ENCODE measurements around the gene CRIP1.

The CRIP1 gene

DNA sequence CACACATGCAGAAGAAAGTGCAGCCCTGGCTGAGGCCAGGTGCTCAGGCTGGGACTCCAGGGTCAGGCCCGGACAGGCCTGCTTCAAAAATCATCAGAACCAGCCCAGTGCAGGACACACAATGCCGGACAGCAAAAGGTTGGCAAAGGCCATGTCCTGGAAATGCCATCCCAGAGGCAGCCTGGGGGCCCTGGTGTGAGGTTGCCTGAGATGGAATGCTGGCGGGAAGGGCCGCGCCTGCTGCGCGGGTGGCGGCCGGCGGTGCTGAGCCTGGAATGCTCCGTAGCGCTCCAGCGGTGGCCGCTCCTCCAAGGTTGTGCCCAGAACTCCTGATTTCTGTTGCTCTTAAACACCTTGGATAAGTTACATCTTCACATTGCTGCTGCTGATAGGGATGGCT lies 33.7 kb upstream of the CRIP1 start:
- no peak overlapping the region for H2AFZ ChIP-seq (ENCODE audit: low read length)
- H2BK15ac ChIP-seq (ENCODE audit: low read length), result no peak overlapping the region
- H3K36me3 ChIP-seq (replicated peaks in 1 of 2; ENCODE audit: control insufficient read depth in 2 of 2, insufficient read depth in 2 of 2, low read length in 2 of 2), result peaks cover 58 to 89% of the 10 kb centered on the region in 2 donors
- H3K4me1 ChIP-seq (ENCODE audit: control insufficient read depth in 2 of 2, insufficient read depth in 1 of 2, low read depth in 1 of 2, low read length in 2 of 2), result no peaks in the 10 kb centered on the region
- no peak overlapping the region for H2BK120ac ChIP-seq (ENCODE audit: low read depth, low read length)
- H2BK12ac ChIP-seq (ENCODE audit: low read length), result no peak overlapping the region
- H3K4ac ChIP-seq (ENCODE audit: low read length), result no peak overlapping the region
- H3K14ac ChIP-seq (ENCODE audit: low read length), result no peak overlapping the region
- H3K27ac ChIP-seq (replicated peaks; ENCODE audit: low read length), result no peak overlapping the region
- no CpG with 5 or more reads among the region's 14 CpGs for WGBS, 2 donors (ENCODE audit: extremely low coverage in 2 of 2, insufficient read length in 2 of 2, insufficient replicate concordance in 1 of 2)
- H3K4me2 ChIP-seq (ENCODE audit: insufficient read depth, low read length, poor library complexity, severe bottlenecking), result no peak overlapping the region
- peak overlapping the region; percentile 50 for H3K9ac ChIP-seq (ENCODE audit: low read depth, low read length, poor library complexity)
- no peak overlapping the region for H2BK5ac ChIP-seq (ENCODE audit: low read length)
- peaks cover 0 to 2% of the 10 kb centered on the region in 2 donors for H3K9me3 ChIP-seq (replicated peaks in 1 of 2; ENCODE audit: control insufficient read depth in 2 of 2, insufficient read depth in 1 of 2, low read depth in 1 of 2, low read length in 2 of 2)
- no peak overlapping the region for H4K91ac ChIP-seq (ENCODE audit: low read depth, low read length, poor library complexity)
- DNase-seq (ENCODE audit: low spot score), result no peak
- H2AK5ac ChIP-seq (ENCODE audit: low read depth, low read length), result no peak overlapping the region
- peaks cover 36% of the 10 kb centered on the region for H3K79me1 ChIP-seq (ENCODE audit: low read depth, low read length)
- H3K27me3 ChIP-seq (ENCODE audit: control insufficient read depth in 3 of 3, insufficient read depth in 3 of 3, low read depth in 1 of 3, low read length in 3 of 3), result no peaks in the 10 kb centered on the region
- H3K4me3 ChIP-seq (ENCODE audit: low read length in 2 of 2), result no peak overlapping the region
- H4K8ac ChIP-seq (ENCODE audit: low read depth, low read length), result no peak overlapping the region
- no peak overlapping the region for H3K23ac ChIP-seq (ENCODE audit: low read depth, low read length, poor library complexity)
- H3K18ac ChIP-seq (ENCODE audit: low read length), result no peak overlapping the region

DNA sequence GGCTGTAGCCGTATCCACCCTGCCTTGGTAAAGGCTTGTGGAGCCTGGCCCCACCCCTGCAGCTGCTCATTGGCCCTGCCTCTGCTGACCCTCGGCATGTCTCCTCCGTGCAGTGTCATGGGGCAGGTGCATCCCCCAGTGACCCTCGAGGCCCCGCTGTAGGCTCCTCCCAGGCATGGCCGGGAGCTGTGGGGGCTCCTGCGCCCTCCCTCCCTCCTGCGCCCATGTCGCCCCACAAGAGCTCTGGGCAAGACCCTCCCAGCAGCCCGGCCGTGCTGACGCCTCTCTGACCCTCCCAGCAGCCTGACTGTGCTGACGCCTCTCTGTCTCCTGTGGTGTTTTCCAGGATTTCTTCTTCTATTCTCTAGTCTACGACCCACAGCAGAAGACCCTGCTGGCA lies 32.8 kb upstream of the CRIP1 start:
- Histone ChIP-seq H3K27ac (replicated peaks; ENCODE audit: low read length) (no peak overlapping the region), H3K79me1 (ENCODE audit: low read depth, low read length) (peaks cover 32% of the 10 kb centered on the region), H2BK5ac (ENCODE audit: low read length) (no peak overlapping the region), H3K4me3 (ENCODE audit: low read length in 2 of 2) (no peak overlapping the region), H3K4me2 (ENCODE audit: insufficient read depth, low read length, poor library complexity, severe bottlenecking) (no peak overlapping the region), H3K18ac (ENCODE audit: low read length) (no peak overlapping the region), H2AFZ (ENCODE audit: low read length) (no peak overlapping the region), H3K23ac (ENCODE audit: low read depth, low read length, poor library complexity) (no peak overlapping the region), H2AK5ac (ENCODE audit: low read depth, low read length) (no peak overlapping the region), H4K8ac (ENCODE audit: low read depth, low read length) (no peak overlapping the region), H3K14ac (ENCODE audit: low read length) (no peak overlapping the region), H2BK12ac (ENCODE audit: low read length) (no peak overlapping the region), H3K4ac (ENCODE audit: low read length) (no peak overlapping the region), H2BK120ac (ENCODE audit: low read depth, low read length) (no peak overlapping the region), H2BK15ac (ENCODE audit: low read length) (no peak overlapping the region), H4K91ac (ENCODE audit: low read depth, low read length, poor library complexity) (no peak overlapping the region), H3K27me3 (ENCODE audit: control insufficient read depth in 3 of 3, insufficient read depth in 3 of 3, low read depth in 1 of 3, low read length in 3 of 3) (no peaks in the 10 kb centered on the region), H3K36me3 (replicated peaks in 1 of 2; ENCODE audit: control insufficient read depth in 2 of 2, insufficient read depth in 2 of 2, low read length in 2 of 2) (peaks cover 62 to 87% of the 10 kb centered on the region in 2 donors), H3K9me3 (replicated peaks in 1 of 2; ENCODE audit: control insufficient read depth in 2 of 2, insufficient read depth in 1 of 2, low read depth in 1 of 2, low read length in 2 of 2) (peaks cover 0 to 2% of the 10 kb centered on the region in 2 donors), H3K4me1 (ENCODE audit: control insufficient read depth in 2 of 2, insufficient read depth in 1 of 2, low read depth in 1 of 2, low read length in 2 of 2) (no peaks in the 10 kb centered on the region), H3K9ac (ENCODE audit: low read depth, low read length, poor library complexity) (no peak overlapping the region)
- no CpG with 5 or more reads among the region's 14 CpGs for WGBS, 2 donors (ENCODE audit: extremely low coverage in 2 of 2, insufficient read length in 2 of 2, insufficient replicate concordance in 1 of 2)
- DNase-seq (ENCODE audit: low spot score), result no peak

DNA sequence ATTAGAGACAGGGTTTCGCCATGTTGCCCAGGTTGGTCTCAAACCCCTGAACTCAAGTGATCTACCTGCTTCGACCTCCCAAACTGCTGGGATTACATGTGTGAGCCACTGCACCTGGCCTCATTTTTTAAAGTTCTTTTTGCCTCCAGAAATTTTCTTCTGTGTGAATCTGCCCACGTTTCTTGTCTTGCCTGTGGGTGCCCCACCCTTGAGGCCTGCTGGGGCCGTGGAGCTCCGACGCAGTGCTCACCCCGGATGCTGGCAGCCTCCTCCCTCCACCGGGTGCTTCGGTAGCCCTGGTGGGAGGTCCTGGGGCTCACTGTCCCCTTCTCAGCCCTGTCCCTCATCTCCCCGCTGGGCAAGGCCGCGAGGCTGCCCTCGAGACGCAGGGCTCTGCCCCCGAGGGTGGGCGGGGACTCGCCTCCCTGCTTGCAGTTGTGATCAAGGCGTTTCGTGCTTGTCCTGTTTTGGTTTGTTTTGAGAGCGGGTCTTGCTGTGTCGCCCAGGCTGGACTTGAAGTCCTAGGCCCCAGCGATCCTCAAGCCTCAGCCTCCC lies 31.5 kb upstream of the CRIP1 start:
- Histone ChIP-seq H3K36me3 (replicated peaks in 1 of 2; ENCODE audit: control insufficient read depth in 2 of 2, insufficient read depth in 2 of 2, low read length in 2 of 2) (peaks cover 53 to 81% of the 10 kb centered on the region in 2 donors), H3K27me3 (ENCODE audit: control insufficient read depth in 3 of 3, insufficient read depth in 3 of 3, low read depth in 1 of 3, low read length in 3 of 3) (no peaks in the 10 kb centered on the region)

DNA sequence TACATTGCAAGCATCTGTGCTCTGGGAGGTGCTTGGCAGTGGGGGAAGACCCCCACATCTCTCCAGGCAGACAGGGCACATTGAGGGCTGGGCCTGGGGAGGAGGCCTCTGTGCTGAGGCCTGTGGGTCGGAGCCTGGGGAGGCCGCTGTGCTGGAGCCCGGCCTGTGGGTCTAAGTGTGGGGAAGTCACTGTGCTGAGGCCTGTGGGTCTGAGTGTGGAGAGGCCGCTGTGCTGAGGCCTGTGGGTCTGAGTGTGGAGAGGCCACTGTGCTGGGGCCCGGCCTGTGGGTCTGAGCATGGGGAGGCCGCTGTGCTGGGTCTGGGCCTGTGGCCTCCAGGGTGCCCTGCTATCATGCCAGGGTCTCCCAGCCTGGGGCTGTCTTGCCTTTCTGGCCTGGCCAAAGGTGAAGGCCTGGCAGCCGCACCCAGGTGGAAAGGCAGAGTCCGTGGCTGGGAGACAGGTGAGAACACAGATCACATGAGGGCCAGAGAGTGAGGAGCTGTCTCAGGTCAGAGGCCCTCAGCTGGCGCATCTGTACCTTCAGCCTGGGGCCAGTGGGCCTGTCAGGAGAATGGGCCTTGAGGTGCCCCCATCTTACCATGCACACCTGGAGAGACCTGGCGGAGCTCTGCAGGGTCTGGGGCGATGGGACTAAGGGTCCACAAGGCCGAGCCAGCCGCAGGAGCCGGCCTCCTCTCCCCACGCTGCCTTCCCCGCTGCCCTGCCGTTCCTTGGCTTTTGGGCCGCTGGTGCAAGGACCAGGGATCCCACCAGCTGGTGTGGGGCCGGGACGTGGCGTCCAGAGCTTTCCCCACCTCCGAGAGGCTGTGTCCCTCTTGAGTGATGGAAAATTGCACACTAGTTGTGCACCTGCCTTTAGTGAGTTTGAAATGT lies 30.7 kb upstream of the CRIP1 start:
- Histone ChIP-seq H3K4me3 (ENCODE audit: low read length in 2 of 2) (no peak overlapping the region), H3K9me3 (replicated peaks in 1 of 2; ENCODE audit: control insufficient read depth in 2 of 2, insufficient read depth in 1 of 2, low read depth in 1 of 2, low read length in 2 of 2) (peaks cover 0 to 2% of the 10 kb centered on the region in 2 donors), H3K4ac (ENCODE audit: low read length) (no peak overlapping the region), H2BK120ac (ENCODE audit: low read depth, low read length) (no peak overlapping the region), H3K14ac (ENCODE audit: low read length) (peak overlapping the region; percentile 56), H2AK5ac (ENCODE audit: low read depth, low read length) (no peak overlapping the region), H2BK5ac (ENCODE audit: low read length) (no peak overlapping the region), H3K4me1 (ENCODE audit: control insufficient read depth in 2 of 2, insufficient read depth in 1 of 2, low read depth in 1 of 2, low read length in 2 of 2) (no peaks in the 10 kb centered on the region), H3K18ac (ENCODE audit: low read length) (no peak overlapping the region), H3K27me3 (ENCODE audit: control insufficient read depth in 3 of 3, insufficient read depth in 3 of 3, low read depth in 1 of 3, low read length in 3 of 3) (no peaks in the 10 kb centered on the region), H3K23ac (ENCODE audit: low read depth, low read length, poor library complexity) (peak overlapping the region; percentile 65), H2BK12ac (ENCODE audit: low read length) (no peak overlapping the region), H4K91ac (ENCODE audit: low read depth, low read length, poor library complexity) (no peak overlapping the region), H3K4me2 (ENCODE audit: insufficient read depth, low read length, poor library complexity, severe bottlenecking) (no peak overlapping the region), H3K36me3 (replicated peaks in 1 of 2; ENCODE audit: control insufficient read depth in 2 of 2, insufficient read depth in 2 of 2, low read length in 2 of 2) (peaks cover 55 to 81% of the 10 kb centered on the region in 2 donors), H4K8ac (ENCODE audit: low read depth, low read length) (peak overlapping the region; percentile 65), H3K79me1 (ENCODE audit: low read depth, low read length) (peaks cover 22% of the 10 kb centered on the region), H3K27ac (replicated peaks; ENCODE audit: low read length) (no peak overlapping the region), H2BK15ac (ENCODE audit: low read length) (no peak overlapping the region), H3K9ac (ENCODE audit: low read depth, low read length, poor library complexity) (peak overlapping the region; percentile 44), H2AFZ (ENCODE audit: low read length) (no peak overlapping the region)
- no peak for DNase-seq (ENCODE audit: low spot score)
- WGBS, 2 donors (ENCODE audit: extremely low coverage in 2 of 2, insufficient read length in 2 of 2, insufficient replicate concordance in 1 of 2), result no CpG with 5 or more reads among the region's 22 CpGs

More for the DNA sequence above, 31.5 kb upstream of the CRIP1 start:
- Histone ChIP-seq H3K14ac (ENCODE audit: low read length) (no peak overlapping the region), H2AK5ac (ENCODE audit: low read depth, low read length) (no peak overlapping the region), H3K4me2 (ENCODE audit: insufficient read depth, low read length, poor library complexity, severe bottlenecking) (no peak overlapping the region), H3K79me1 (ENCODE audit: low read depth, low read length) (peaks cover 24% of the 10 kb centered on the region), H2BK12ac (ENCODE audit: low read length) (no peak overlapping the region), H2BK15ac (ENCODE audit: low read length) (no peak overlapping the region), H3K4me3 (ENCODE audit: low read length in 2 of 2) (no peak overlapping the region), H4K8ac (ENCODE audit: low read depth, low read length) (no peak overlapping the region), H2AFZ (ENCODE audit: low read length) (no peak overlapping the region), H3K4ac (ENCODE audit: low read length) (no peak overlapping the region), H3K9me3 (replicated peaks in 1 of 2; ENCODE audit: control insufficient read depth in 2 of 2, insufficient read depth in 1 of 2, low read depth in 1 of 2, low read length in 2 of 2) (peaks cover 0 to 2% of the 10 kb centered on the region in 2 donors), H3K27ac (replicated peaks; ENCODE audit: low read length) (no peak overlapping the region), H3K23ac (ENCODE audit: low read depth, low read length, poor library complexity) (peak overlapping the region; percentile 10), H4K91ac (ENCODE audit: low read depth, low read length, poor library complexity) (no peak overlapping the region), H2BK120ac (ENCODE audit: low read depth, low read length) (no peak overlapping the region), H2BK5ac (ENCODE audit: low read length) (no peak overlapping the region), H3K9ac (ENCODE audit: low read depth, low read length, poor library complexity) (no peak overlapping the region), H3K18ac (ENCODE audit: low read length) (no peak overlapping the region), H3K4me1 (ENCODE audit: control insufficient read depth in 2 of 2, insufficient read depth in 1 of 2, low read depth in 1 of 2, low read length in 2 of 2) (no peaks in the 10 kb centered on the region)
- WGBS, 2 donors (ENCODE audit: extremely low coverage in 2 of 2, insufficient read length in 2 of 2, insufficient replicate concordance in 1 of 2), result no CpG with 5 or more reads among the region's 22 CpGs
- no peak for DNase-seq (ENCODE audit: low spot score)

Data from neuronal stem cell (in vitro differentiated cells).